CD14-positive monocyte (primary cell): ENCODE results near the gene RAPGEF1. TPM values are rescaled to one million over a fixed set of nuclear protein-coding genes. Genes with fewer than 3 reads are reported as not detected.

Experiments
- DNase-seq, 3 donors: peaks; one replicate each; pipeline ENCODE4 v3.0.0-alpha.2; 2011 to 2022
- H2AFZ ChIP-seq: 2 replicates; pipeline ENCODE4 v1.6.0; 2012; ENCODE audit warnings: mild to moderate bottlenecking, low read depth, low read length, inconsistent platforms; ENCODE audit not compliant: insufficient read depth, poor library complexity, severe bottlenecking
- H3K27ac ChIP-seq, 2 donors: 1 replicate in 1 of 2; 2 replicates in 1 of 2; pipeline ENCODE4 v1.5.1; 2012 to 2013; ENCODE audit warnings: low read length in 2 of 2, control low read depth in 1 of 2, inconsistent platforms in 1 of 2, low read depth in 1 of 2, mild to moderate bottlenecking in 1 of 2
- H3K27me3 ChIP-seq, 2 donors: one replicate each; pipeline versions ENCODE4 v1.6.0 to v1.6.1; 2011 to 2013; ENCODE audit warnings: low read length in 2 of 2; ENCODE audit not compliant: control insufficient read depth in 2 of 2, insufficient read depth in 2 of 2
- H3K36me3 ChIP-seq, 2 donors: replicated peaks in 1 of 2; 1 replicate in 1 of 2; 2 replicates in 1 of 2; pipeline versions ENCODE4 v1.5.1 to v1.6.1; 2012 to 2013; ENCODE audit warnings: low read length in 2 of 2, control low read depth in 1 of 2, inconsistent platforms in 1 of 2, mild to moderate bottlenecking in 1 of 2; ENCODE audit not compliant: insufficient read depth in 2 of 2, control insufficient read depth in 1 of 2
- H3K4me1 ChIP-seq, 2 donors: 1 replicate in 1 of 2; 2 replicates in 1 of 2; pipeline versions ENCODE4 v1.5.1 to v1.6.1; 2012 to 2013; ENCODE audit warnings: low read length in 2 of 2, control low read depth in 1 of 2, inconsistent platforms in 1 of 2, mild to moderate bottlenecking in 1 of 2, moderate library complexity in 1 of 2; ENCODE audit not compliant: insufficient read depth in 2 of 2, control insufficient read depth in 1 of 2
- H3K4me2 ChIP-seq: replicated peaks from 2 replicates; pipeline ENCODE3; 2012; ENCODE audit warnings: low read length, moderate library complexity, mild to moderate bottlenecking; ENCODE audit not compliant: poor library complexity, severe bottlenecking; ENCODE audit errors: extremely low read depth
- H3K4me3 ChIP-seq, 3 experiments: fragments of 200-600 bp in 1 of 3; sonication (generic) in 1 of 3; replicated peaks in 1 of 3; 1 replicate in 2 of 3; 2 replicates in 1 of 3; pipeline ENCODE4 v1.5.1; 2011 to 2013; ENCODE audit warnings: low read length in 3 of 3, mild to moderate bottlenecking in 3 of 3, control low read depth in 2 of 3, low read depth in 2 of 3, inconsistent platforms in 1 of 3, moderate library complexity in 1 of 3
- H3K79me2 ChIP-seq: 2 replicates; pipeline ENCODE4 v1.6.0; 2012; ENCODE audit warnings: mild to moderate bottlenecking, control low read depth, inconsistent platforms, low read length, moderate library complexity; ENCODE audit not compliant: insufficient read depth
- H3K9ac ChIP-seq: 2 replicates; pipeline ENCODE4 v1.6.0; 2017; ENCODE audit warnings: low read length, mild to moderate bottlenecking; ENCODE audit not compliant: insufficient read depth, poor library complexity, severe bottlenecking
- H3K9me3 ChIP-seq, 2 donors: replicated peaks in 1 of 2; 1 replicate in 1 of 2; 2 replicates in 1 of 2; pipeline versions ENCODE4 v1.5.1 to v1.6.1; 2012 to 2013; ENCODE audit warnings: low read length in 2 of 2, control low read depth in 1 of 2; ENCODE audit not compliant: control insufficient read depth in 1 of 2, insufficient read depth in 1 of 2
- H4K20me1 ChIP-seq: 2 replicates; pipeline ENCODE4 v1.6.0; 2012; ENCODE audit warnings: mild to moderate bottlenecking, low read length, control low read depth, moderate library complexity; ENCODE audit not compliant: insufficient read depth
- H3K27ac Mint-ChIP-seq, 7 donors: one replicate each; pipeline ENCODE4 v1.8.0; 2020; ENCODE audit warnings: mild to moderate bottlenecking in 7 of 7, mixed read lengths in 7 of 7, moderate library complexity in 6 of 7, inconsistent platforms in 2 of 7
- H3K27me3 Mint-ChIP-seq, 3 donors: one replicate each; pipeline ENCODE4 v1.8.0; 2021 to 2022; ENCODE audit warnings: low read depth in 3 of 3, mild to moderate bottlenecking in 3 of 3, mixed read lengths in 3 of 3, moderate library complexity in 3 of 3, inconsistent platforms in 1 of 3
- H3K36me3 Mint-ChIP-seq, 2 donors: one replicate each; pipeline ENCODE4 v1.8.0; 2020; ENCODE audit warnings: mixed read lengths in 2 of 2, inconsistent platforms in 1 of 2, mild to moderate bottlenecking in 1 of 2
- H3K4me1 Mint-ChIP-seq: one replicate; pipeline ENCODE4 v1.8.0; 2020; ENCODE audit warnings: mild to moderate bottlenecking, mixed read lengths
- H3K4me3 Mint-ChIP-seq, 2 donors: one replicate each; pipeline ENCODE4 v1.8.0; 2020; ENCODE audit warnings: mild to moderate bottlenecking in 2 of 2, mixed read lengths in 2 of 2, moderate library complexity in 1 of 2
- H3K9me3 Mint-ChIP-seq, 7 donors: one replicate each; pipeline ENCODE4 v1.8.0; 2020 to 2022; ENCODE audit warnings: mixed read lengths in 7 of 7, mild to moderate bottlenecking in 6 of 7, moderate library complexity in 6 of 7, inconsistent platforms in 2 of 7
- WGBS: methylation state at CpG from one replicate; pipeline ENCODE4 v1.1.5; 2013; ENCODE audit warnings: missing lambda C conversion rate; ENCODE audit not compliant: insufficient coverage; 5-methylcytosine and 5-hydroxymethylcytosine counted together
- intact Hi-C, 2 donors: fragments of 100-400 bp; cut with micrococcal nuclease; formaldehyde crosslinking; loops; one replicate each; pipeline versions ENCODE4 v1.15.0 to v1.15.1; 2023
- polyA plus RNA-seq, 3 donors: library from polyadenylated mRNA; depleted of rRNA in 1 of 3; unstranded in 2 of 3; stranded (reverse) in 1 of 3; fragments of 300-500 nt in 2 of 3; fragments of >200 nt in 1 of 3; fragmentation: Illumina TruSeq in 2 of 3; gene quantifications; 1 replicate in 2 of 3; 2 replicates in 1 of 3; pipeline ENCODE4 v1.2.3, GENCODE V29; 2012 to 2021
- TF ChIP-seq, protein P1 (sequence below): fragments of 200-600 bp; IDR thresholded peaks from one replicate; pipeline ENCODE4 v1.8.0; 2022; ENCODE audit warnings: antibody characterized with exemption, mild to moderate bottlenecking

Gene RAPGEF1
- polyA plus RNA-seq, 3 donors = 1.7 to 71.7 (median 3.0) TPM

DNA sequence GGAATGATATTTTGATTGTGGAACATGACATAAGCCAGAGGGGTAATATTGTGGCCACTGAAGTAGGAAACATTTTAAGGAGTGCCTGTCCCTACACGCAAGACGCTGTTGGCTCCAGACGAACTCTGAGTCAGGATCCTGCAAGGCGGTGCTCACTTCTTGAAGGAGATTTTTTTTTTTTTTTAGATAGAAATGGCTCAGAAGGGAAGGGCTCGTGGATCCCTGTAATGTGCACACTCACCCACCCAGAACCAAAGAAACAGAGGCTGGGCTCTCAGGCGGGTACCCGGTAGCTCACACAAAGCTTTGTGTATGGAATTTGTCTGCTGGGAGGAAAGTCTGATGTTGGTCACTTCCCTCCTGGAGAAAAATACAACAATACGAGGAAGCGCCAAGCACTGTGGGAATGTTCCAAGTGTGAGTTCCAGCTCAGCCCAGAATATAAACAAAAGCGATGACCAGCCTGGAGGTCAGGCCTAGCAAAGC is 25.7 kb downstream of the RAPGEF1 start:
- Histone ChIP-seq H3K4me2 (no peak overlapping the region), H3K27ac (no peak overlapping the region), H3K27me3 (no peaks in the 10 kb centered on the region), H3K4me1 (peaks cover 23 to 34% of the 10 kb centered on the region in 2 donors), H3K36me3 (peaks cover 4 to 32% of the 10 kb centered on the region in 2 donors), H2AFZ (no peak overlapping the region), H3K9me3 (no peaks in the 10 kb centered on the region), H4K20me1 (peaks cover 61% of the 10 kb centered on the region), H3K79me2 (peaks cover 100% of the 10 kb centered on the region), H3K9ac (no peak overlapping the region), H3K4me3 (no peak overlapping the region)
- WGBS = 100% methylated on average over 2 of the region's 10 CpGs
- intact Hi-C loops = no loop called here
- H3K27me3 Mint-ChIP-seq = no peaks in the 10 kb centered on the region
- H3K27ac Mint-ChIP-seq = peak overlapping the region in 2 of 7 donors; percentile 11 to 80
- H3K4me1 Mint-ChIP-seq = peaks cover 62% of the 10 kb centered on the region
- no peak overlapping the region for H3K4me3 Mint-ChIP-seq
- peaks cover 62 to 74% of the 10 kb centered on the region in 2 donors for H3K36me3 Mint-ChIP-seq
- TF ChIP-seq, protein P1, sequence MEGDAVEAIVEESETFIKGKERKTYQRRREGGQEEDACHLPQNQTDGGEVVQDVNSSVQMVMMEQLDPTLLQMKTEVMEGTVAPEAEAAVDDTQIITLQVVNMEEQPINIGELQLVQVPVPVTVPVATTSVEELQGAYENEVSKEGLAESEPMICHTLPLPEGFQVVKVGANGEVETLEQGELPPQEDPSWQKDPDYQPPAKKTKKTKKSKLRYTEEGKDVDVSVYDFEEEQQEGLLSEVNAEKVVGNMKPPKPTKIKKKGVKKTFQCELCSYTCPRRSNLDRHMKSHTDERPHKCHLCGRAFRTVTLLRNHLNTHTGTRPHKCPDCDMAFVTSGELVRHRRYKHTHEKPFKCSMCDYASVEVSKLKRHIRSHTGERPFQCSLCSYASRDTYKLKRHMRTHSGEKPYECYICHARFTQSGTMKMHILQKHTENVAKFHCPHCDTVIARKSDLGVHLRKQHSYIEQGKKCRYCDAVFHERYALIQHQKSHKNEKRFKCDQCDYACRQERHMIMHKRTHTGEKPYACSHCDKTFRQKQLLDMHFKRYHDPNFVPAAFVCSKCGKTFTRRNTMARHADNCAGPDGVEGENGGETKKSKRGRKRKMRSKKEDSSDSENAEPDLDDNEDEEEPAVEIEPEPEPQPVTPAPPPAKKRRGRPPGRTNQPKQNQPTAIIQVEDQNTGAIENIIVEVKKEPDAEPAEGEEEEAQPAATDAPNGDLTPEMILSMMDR = no peak
- peaks cover 0 to 2% (median 0%) of the 10 kb centered on the region in 7 donors for H3K9me3 Mint-ChIP-seq
- no peak for DNase-seq

DNA sequence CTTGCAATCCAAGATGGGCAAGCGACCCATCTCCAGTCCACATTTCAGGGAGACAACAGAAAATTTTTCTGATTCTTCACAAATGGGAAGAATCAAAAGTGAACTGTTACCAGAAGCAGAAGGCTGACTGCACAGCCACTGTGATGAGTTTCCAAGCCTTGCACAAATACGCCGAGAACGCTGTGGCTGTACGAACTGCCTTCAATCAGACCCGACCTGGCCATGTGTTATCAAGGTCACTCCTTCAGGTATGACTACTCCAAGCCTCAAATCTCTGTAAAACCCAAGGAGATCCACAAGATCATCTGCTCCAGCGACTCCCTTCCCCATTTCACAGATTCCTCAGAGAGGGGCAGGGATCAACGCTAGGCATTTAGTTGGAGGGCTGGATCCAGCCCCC is 26.9 kb downstream of the RAPGEF1 start:
- H3K27ac ChIP-seq = no peak overlapping the region
- Mint-ChIP-seq H3K36me3 (peaks cover 59 to 66% of the 10 kb centered on the region in 2 donors), H3K9me3 (peaks cover 0 to 4% (median 0%) of the 10 kb centered on the region in 7 donors), H3K27ac (peak overlapping the region in 1 of 7 donors; percentile 79), H3K4me1 (peaks cover 61% of the 10 kb centered on the region), H3K4me3 (no peak overlapping the region), H3K27me3 (peaks cover 0 to 1% (median 0%) of the 10 kb centered on the region in 3 donors)
- H3K4me3 ChIP-seq = no peak overlapping the region
- 100% methylated on average over 6 of the region's 8 CpGs for WGBS
- H3K36me3 ChIP-seq = peaks cover 4 to 26% of the 10 kb centered on the region in 2 donors
- no peaks in the 10 kb centered on the region for H3K27me3 ChIP-seq
- peaks cover 100% of the 10 kb centered on the region for H3K79me2 ChIP-seq
- H3K4me2 ChIP-seq = no peak overlapping the region
- no peak for DNase-seq
- H3K4me1 ChIP-seq = peaks cover 28 to 35% of the 10 kb centered on the region in 2 donors
- intact Hi-C loops = no loop called here
- no peak overlapping the region for H3K9ac ChIP-seq
- no peak overlapping the region for H2AFZ ChIP-seq
- TF ChIP-seq, protein P1 = no peak
- no peaks in the 10 kb centered on the region for H3K9me3 ChIP-seq
- peaks cover 49% of the 10 kb centered on the region for H4K20me1 ChIP-seq
